ENCODE measurements around the gene SAP25.

Gene SAP25

DNA sequence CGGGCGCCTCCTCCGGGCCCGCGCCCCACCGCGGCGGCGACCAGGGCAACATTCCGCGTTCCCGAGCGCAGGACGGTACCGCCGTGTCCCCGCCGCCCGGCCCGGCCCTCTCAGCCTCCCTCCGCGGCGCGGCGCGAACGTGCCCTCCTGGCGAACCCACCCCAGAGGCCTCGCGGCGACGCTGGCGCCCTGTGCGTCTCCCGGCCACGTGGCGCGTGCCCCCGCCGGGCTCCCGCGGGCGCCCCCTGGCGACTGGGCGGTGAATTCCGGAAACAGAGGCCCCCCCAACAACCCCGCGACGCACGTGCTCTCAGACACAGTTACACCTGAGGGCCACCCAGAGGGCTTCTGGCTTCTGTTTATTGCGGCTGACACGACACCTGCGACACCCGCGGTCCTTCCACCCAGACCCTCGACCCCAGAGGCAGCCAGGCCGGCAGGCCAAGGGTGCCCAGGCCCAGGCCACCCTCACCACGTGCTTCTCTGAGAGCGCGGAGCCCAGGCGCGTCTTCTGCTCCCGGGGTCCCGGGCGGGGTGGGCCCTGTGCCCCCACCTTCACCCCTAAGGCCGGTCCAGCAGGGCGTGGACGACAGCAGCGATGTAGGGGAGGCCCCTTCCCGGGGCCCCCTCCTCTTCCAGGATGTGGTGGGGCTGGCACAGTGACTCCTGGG, at the start of gene SAP25:
Gene SAP25 (minus strand): TSS at position 210 of the 671 bp plus-strand sequence. CDS start 158 bp downstream, at position 52.
- no peak for DNase-seq

DNA sequence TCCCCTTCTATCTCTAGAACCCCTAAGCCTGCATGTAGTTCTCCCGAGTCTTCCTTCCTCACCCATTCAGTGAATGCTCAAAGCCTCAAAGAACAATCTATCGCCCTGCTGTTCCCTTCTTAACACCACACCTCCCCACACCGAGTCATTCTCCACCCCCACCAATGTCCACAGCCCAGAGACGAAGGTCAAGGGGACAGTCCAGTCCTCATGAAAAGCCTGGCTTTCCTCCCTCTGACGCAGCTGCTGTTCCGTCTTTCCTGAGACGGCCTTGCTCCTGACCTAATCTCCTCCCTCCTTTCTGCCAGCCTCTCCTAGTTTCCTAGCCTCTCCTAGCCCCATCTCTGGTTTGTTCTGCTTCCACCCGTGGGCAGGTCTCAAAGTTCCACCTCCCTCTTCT, 47.9 kb upstream of the SAP25 start:
- no peak for DNase-seq

DNA sequence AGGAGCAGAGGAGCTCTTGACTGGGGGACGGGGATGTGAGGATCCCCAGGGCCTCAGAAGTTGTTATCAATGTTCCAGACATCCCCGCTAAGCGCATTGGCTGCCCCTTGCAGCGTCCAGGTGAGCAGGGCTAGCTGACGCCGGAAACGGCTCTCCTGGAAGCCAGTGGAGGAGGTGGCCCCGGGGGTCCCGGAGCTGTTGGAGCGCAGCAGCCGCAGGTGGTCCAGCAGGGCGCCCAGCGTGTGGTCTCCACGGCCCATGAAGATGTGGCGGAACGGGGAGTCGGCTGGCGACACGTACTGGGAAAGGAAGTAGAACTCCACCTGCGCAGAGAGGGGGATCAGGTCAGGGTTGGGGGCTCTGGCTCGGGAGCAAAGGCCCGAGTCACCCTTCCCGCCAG, 47.1 kb upstream of the SAP25 start:
- no peak for DNase-seq

DNA sequence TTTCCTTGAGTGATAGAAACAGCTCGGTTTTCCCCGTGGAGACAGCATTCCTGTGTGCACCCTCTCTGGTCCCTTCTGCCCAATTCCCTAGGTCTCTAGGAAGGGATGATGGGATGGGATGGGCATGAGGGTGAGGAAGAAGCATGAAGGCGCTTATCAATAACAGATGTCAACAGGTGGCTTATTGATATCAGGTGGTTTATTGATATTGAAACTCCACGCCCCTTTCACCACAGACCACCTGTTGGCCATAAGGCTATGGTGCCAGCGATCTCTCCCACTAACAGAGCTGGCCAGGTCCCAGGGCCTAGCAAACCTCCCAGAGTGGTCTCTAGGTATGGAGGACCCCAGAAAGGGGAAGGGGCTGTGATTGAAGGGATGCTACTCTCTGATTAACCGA, 46.5 kb upstream of the SAP25 start:
- DNase-seq, result no peak

DNA sequence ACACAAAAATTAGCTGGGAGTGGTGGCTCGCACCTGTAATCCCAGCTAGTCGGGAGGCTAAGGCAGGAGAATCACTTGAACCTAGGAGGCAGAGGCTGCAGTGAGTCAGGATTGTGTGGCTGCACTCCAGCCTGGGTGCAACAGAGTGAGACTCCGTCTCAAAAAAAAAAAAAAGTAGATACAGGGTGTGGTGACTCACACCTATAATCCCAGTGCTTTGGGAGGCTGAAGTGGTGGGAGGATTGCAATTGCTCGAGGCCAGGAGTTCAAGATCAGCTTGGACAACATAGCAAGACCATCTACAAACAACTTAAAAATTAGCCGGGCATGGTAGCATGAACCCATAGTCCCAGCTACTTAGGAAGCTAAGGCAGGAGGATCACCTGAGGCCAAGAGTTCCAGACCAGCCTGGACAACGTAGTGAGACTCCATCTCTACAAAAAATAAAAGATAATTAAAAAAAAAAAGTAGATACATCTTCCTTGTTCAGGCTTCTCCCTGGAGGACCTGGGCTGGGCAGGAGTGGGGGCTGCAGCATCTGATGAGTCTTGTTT, 40.7 kb upstream of the SAP25 start:
- DNase-seq, result no peak

DNA sequence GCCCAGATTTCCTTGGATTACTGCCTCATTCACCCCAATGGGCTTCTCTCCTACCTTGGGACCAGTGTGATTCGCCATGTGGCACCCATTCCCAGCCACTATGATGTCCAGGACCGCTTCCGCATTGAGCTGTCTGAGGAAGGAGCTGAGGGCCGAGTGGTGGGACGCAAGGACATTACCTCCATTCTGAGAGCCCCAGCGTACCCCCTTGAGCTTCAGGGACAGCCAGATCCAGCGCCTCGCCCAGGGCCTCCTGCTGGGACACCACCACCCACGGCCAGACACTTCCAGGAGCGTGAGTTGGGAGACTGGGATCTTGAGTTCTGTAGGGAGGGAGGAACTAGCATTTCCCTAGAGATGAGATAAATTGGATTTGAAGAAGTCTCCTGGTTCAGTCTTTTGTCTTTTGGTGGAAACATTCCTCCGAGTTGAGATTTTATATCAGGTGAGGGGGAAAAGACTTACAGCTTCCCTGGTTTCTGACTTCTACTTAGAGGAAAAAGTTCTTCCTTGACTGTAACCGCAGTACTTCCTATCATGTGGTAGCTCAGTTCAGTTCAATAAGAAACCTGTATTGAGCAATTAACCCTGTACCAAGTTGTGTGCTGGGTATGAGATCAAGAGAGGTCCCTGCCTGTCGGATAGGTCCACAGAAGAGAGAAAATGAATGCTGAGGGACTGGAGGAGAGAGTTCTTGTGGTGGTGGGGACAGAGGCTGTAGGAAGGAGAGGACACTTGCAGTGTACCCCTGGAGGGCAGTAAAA, 39.9 kb upstream of the SAP25 start:
- no peak for DNase-seq

DNA sequence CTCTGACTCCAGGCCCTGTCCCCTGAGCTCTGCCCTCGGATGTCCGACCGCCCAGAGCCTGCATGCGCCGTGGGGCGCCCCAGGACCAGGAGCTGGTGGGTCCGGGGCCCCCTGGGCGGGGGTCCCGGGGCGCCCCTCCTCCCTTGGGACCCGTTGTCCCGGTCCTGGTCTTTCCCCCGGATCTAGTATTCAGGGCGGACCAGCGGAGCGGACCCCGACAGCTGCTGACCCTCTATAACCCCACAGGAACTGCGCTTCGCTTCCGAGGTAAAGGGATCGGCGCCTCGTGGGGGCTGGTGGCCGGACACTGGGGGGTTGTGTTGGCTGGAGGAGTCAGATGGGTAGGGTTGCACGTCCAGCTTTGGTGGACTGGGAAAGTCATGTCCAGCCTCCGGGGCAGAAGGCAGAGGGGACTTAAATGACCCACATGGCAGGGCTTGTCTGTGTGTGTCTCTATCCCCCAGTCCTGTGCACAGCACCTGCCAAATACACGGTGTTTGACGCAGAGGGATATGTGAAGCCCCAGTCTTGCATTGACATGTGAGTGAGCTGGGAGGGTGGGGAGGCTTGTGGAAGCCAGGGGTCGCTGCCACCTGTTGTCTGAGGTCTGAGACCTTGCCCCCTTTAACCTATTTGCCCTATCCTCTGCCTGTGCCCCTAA, 39.2 kb upstream of the SAP25 start:
- no peak for DNase-seq

DNA sequence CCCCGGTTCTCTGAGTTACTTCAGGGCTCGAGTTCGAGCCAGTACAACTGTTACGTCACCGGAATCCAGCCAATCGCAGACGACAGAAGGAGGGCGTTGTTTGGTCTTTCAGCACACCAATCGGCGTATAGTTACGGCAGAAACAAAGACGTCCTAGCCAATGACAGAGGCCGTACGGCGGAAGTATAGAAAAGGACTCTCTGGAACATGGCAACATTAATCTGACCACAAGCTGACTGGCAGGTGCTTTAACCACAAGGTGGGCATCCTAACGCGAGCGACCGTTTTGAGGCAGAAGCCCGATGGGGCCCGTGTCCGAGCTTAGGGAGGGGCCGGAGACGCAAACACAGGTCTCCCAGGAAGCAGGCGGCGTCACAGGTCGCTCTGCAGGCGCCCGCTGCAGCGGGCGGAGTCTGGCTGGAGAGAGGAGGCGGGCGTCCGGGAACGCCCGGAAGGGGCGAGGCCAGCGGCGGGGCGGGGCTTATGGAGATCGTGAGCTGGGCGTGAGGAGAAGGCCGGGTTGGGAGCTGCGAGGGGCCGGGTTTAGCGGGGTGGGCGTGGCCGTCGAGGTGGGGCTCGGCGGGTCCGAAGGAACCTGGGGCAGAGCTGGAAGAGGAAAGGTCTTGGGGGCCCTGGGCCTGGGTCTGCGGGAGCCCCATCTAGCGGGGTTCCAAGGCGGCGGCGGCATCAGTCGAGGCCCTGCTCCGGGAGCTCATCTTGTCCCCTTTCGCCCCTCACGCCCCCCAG, 38.5 kb upstream of the SAP25 start, which contains the start of gene MOSPD3:
Gene MOSPD3 (plus strand): TSS at position 558 of the 747 bp plus-strand sequence. CDS start 252 bp downstream, outside the sequence.
- peak; percentile 99 for DNase-seq

DNA sequence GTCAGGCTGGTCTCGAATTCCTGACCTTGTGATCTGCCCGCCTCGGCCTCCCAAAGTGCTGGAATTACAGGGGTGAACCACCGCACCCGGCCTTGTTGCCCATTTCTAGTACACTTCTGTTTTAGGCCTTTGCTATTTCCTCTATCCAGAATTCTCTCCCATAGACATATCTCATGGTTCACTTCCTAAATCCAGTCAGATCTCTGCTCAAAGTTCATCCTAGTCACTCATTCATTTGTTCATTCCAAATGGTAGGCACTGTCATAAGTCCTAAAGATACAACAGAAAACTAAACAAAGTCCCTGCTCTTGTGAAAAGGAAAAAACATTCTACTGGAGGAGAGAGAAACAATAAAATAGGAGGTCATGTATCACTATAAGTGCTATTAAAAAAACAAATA, 36.3 kb upstream of the SAP25 start:
- no peak for DNase-seq

DNA sequence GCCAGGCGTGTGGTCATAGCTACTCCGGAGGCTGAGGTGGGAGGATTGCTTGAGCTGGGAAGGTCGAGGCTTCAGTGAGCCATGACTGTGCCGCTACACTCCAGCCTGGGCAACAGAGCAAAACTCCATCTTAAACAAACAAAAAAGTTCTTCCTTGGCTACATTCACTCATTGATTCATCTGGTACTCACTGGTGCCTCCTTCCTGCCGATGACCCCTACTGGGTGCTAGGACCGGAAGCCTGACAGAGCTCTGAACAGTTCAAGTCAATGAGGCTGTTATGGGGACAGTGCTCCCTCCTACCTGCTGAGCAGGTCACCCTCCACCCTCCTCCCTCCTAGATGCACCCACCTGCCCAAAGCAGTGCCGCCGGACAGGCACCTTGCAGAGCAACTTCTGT, 33.4 kb upstream of the SAP25 start:
- no peak for DNase-seq

DNA sequence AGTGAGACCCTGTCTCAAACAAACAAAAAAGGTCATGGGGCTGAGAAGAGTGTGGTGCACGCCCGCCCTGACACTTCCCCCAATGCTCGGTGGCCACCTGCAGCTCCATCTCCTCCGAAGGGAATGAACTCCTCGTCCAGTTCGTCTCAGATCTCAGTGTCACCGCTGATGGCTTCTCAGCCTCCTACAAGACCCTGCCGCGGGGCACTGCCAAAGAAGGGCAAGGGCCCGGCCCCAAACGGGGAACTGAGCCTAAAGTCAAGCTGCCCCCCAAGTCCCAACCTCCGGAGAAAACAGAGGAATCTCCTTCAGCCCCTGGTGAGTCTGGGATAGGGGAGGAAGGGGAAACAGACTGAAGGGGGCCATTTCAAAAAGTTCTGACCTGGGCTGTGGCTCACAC, 32.6 kb upstream of the SAP25 start:
- DNase-seq, result no peak

DNA sequence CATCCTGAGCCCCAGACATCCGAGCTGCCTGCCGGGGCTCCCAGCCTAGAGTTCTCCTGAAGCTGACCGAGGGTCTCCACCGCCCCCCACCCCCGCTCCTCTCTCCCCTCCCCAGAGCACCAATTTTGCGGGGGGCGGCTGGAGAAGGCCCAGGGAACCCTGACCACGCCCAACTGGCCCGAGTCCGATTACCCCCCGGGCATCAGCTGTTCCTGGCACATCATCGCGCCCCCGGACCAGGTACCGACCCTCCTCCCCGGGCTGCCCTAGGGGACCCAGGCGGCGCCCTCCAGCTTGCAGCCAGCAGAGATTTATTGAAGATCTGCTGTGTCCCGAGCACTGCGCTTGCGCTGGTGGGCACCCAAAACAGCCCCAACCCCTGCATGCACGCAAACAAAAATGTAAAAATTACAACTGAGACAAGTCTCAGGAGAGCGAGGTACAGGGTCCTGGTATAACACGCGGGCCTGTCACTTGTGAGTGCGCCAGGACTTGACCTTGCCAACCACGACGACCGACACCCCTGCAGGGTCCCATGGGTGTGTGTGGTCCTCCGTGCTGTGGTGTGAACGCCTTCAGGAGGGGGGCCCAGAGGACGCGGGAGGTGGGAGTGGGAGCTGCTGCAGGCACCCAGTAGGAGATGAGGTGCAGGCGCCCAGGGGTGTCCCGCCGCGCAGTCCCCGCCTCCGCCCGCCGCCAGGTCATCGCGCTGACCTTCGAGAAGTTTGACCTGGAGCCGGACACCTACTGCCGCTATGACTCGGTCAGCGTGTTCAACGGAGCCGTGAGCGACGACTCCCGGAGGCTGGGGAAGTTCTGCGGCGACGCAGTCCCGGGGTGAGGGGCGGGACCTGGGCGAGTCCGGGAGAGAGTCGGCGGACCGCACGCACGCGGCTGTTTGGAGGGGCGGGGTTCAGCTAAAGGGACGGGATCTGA, 31.5 kb upstream of the SAP25 start:
- DNase-seq, result no peak

DNA sequence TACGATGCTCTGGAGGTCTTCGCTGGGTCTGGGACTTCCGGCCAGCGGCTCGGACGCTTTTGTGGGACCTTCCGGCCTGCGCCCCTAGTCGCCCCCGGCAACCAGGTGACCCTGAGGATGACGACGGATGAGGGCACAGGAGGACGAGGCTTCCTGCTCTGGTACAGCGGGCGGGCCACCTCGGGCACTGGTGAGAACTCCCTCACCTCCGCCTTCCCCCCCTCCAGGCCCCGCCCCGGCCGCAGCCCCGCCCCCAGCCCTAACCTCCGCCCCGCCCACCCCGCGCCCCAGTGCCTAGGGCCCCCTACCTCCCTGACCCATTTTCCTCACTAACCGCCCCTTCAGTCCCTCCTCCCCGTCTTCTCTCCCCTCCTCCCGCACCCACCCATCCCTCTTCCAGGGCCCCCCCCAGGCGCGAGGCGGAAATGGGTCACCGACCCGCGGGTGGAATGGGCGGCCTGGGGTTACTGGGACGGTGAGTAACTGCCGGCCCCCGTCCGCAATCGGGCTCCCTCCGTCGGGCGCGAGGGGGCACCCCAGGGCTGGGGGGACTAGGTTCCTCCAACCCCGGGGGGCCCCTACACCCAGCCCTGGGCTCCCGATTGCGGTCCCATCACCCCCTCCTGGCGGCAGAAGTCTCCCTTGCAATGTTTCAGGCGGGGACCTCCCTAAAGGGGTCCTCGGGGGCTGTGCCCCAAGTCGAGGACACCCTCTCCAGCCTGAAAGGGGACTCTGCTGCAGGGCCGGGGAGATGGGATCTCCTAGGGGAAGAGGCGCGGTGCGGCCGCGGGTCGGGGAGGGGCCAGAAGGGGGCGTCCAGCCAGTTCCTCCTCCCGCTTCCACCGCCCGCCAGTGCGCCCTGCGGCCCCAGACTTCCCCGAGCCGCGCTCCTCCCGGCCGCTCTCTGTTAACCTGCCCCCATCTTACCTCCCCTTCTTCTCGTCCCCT, 30.6 kb upstream of the SAP25 start:
- DNase-seq, result peak; percentile 97

DNA sequence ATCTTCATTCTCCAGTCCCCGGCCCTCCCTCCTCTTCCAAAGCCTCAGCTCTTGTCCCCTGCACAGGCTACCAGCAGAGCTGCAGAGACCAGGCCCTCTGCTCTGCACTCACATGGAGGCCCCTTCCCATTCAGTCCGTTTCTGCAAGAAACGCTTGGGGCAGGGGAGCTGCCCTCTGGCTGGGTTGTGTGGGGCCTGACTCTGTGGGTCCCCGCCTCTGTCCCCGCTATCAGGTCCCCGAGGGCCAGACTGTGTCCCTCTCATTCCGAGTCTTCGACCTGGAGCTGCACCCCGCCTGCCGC, 30.0 kb upstream of the SAP25 start:
- no peak for DNase-seq

DNA sequence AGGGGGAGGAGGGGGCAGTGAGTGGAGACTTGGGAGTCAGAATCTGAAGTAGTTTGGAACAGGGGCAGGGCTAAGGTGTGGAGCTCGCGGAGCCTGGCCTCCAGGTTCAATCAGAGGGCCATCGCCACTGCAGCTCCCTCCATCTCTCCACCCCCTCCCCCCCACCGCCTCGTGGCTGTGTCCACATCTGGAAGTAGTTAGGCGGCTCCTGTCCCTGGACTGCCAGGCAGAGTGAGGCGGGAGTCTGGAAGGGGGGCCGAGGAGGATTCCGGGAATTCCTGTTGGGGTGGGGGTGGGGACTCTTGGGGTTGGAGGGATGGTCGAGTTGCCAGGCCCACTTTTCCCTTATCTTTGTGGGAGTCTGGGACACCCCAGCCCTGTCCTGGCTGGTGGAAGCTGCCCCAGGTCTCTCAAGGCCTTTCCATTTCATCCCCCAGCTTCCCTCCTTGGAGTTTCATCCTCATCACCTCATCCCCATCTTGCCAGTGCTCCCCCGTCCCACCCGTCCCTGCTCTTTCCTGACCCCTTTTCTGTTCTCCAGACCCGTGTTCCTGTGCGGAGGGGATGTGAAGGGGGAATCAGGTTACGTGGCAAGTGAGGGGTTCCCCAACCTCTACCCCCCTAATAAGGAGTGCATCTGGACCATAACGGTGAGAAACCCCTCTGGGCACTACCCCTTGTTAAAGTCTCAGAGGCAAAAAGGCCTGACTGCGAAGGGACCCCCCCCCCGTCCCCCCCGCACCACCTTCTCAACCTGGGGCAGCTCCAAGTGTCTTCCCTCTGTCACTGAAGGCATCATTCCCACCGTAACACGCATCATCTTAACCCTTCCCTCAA, 29.4 kb upstream of the SAP25 start:
- DNase-seq, result no peak

DNA sequence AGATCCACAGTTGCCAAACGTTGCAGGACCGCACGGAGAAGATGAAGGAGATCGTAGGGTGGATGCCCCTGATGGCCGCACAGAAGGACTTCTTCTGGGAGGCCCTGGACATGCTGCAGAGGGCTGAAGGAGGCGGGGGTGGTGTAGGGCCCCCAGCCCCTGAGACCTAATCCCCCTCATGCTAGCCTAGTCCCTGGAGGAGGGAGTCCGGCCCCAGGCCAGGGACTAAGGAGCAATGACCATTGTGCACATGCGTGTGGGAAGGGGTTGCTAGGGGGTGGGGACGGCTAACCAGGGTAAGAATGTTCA, 27.0 kb upstream of the SAP25 start:
- DNase-seq, result no peak

DNA sequence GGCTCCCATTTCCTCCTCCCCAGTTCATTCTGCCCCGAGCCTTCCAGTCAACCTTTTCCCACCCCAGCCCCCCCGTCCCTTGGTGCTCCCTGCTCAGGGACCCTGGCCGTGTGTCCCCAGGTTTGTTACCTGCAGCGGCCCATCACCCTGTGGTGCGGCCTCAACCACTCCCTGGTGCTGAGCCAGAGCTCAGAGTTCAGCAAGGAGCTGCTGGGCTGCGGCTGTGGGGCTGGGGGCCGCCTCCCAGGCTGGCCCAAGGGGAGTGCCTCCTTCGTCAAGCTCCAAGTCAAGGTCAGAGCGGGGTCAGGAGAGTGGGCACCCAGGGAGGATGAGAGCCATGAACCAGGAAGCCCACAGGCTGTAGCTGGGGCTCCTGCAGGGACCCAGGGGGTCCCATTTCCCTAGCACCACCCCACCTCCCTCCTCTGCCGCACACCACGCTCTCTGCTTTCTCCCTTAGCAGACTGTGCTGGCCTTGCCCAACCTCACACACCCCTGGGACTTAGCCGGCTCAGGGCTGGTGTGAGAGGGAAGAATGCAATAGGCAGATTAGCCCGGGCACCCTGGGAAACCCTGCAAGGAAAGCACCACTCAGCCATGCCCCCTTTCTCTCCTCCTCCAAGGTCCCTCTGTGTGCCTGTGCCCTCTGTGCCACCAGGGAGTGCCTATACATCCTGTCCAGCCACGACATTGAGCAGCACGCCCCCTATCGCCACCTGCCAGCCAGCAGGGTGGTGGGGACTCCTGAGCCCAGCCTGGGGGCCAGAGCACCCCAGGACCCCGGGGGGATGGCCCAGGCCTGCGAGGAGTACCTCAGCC, 26.4 kb upstream of the SAP25 start:
- DNase-seq, result no peak

DNA sequence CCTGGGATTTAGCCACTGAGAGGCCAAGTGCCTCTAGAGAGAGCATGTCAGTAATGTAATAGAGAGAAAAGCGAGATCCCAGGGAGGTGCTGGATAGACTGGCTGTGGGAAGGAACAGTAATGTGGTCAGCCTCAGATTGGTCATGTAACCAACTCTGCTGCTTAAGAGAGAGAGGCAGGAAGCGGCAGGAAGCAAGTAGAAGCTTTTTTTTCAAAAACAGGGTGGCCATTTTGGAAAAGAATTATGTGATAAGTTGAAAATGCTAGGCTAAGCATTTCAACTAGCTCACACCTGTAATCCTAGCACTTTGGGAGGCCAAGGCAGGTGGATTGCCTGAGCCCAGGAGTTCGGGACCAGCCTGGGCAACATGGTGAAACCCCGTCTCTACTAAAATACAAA, 24.7 kb upstream of the SAP25 start:
- DNase-seq, result no peak

DNA sequence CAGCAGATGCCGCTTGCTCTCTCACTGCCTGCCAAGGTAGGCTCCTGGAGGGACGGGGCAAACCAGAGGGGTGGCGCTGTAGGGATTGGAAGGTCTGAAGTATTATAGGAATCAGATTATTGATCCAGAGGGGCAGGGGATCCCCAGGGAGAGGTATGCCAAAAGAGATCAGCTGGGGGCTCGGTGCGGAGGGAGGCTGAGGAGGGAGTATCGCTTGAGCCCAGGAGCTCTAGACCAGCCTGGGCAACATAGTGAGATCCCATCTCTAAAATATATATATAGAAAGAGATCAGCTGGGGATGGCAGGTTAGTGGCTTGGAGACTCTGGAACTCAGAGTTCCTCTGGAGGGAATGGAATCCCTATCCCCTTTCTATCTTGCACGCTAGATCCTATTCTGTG, 21.5 kb upstream of the SAP25 start:
- no peak for DNase-seq
